Measurements from ENCODE around the gene TMCO4. TPM values are rescaled to one million over a fixed set of nuclear protein-coding genes. Genes with fewer than 3 reads are reported as not detected.

TMCO4 gene
- total RNA-seq, 2 donors from 2014 or later: 9.0 to 10.1 TPM

- DNase-seq: no peak
- intact Hi-C loops (cut with DNase I): loop anchor here in 1 of 2 donors (10.0 kb wide), 1 partner anchor 101 kb away; no protein-coding TSS in a partner anchor
- no peak for ATAC-seq
Measured at GRCh38 chr1:19815801-19816736, 16.4 kb upstream of the TMCO4 start.

DNA sequence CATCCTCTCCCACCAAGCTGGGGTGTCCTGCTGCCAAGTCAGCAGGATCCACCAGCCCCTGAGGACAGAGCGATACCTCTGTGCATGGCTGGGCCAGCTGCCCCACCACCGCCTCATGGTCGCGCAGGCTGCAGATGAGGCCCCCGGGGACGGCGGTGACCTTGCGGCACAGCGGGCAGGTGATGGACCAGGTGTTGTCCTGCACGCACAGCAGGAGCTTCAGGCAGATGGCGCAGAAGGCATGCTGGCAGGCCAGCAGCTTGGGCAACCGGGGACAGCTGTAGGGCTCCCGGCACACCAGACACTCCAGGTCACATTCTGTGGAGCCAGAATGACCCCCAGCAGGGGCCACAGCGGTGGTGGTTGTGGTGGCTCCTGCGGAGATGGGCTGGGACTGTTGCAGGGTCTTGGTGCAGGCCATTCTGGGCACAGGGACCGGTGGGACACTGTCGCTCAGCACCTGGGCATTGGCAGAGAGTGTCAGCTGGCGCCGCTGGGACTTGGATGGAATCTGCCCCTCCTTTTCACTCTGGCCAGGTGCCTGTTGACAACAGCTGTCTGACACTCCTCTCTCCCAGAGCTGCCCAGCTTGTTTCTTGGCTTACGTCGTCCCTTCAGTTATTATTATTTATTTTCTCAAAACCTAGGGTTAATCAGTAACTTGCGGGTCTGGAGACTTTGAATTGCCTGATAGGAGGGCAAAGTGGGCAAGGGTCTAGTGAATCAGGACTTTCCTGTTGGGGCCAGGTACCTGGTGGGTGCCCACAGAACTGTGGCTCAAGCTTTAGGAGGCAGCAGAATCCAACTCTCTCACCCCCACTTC is 15.2 kb upstream of the TMCO4 start, which contains the start of gene RNF186:
Gene RNF186 (minus strand): TSS at position 603 of the 823 bp plus-strand sequence. CDS start 182 bp downstream, at position 421.
- DNase-seq (no peak), ATAC-seq (peak in 1 of 2 donors; percentile 20)
- intact Hi-C loops (cut with DNase I): loop anchor here in 1 of 2 donors (10.0 kb wide), 1 partner anchor 100 kb away; no protein-coding TSS in a partner anchor

DNA sequence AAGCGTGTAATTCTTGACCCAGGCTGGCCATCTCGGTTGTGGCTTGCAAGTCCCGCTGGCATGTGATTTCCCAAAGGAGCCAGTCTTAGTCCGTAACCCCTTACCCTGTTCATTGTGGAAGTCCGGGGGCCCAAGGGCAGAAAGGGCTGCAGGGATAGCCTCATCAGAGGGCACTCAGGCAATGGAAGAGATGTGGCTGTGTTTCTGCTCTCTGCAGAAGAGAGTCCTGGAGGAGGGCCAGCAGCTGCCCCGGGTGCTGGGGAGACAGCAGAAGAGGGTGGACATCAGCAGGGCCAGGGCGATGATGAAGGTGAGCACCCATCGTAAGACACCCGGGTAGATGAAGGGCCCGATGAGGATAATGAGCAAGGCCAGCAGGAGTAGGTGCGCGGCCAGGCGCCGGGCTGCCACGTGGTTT is 14.5 kb upstream of the TMCO4 start:
- DNase-seq: no peak
- ATAC-seq: no peak
- intact Hi-C loops (cut with DNase I): loop anchor here in 1 of 2 donors (10.0 kb wide), 1 partner anchor 99 kb away; no protein-coding TSS in a partner anchor

GRCh38 chr1:19813643-19813960 is 13.9 kb upstream of the TMCO4 start:
- intact Hi-C loops (cut with DNase I): loop anchor here in 1 of 2 donors (10.0 kb wide), 1 partner anchor 99 kb away; no protein-coding TSS in a partner anchor
- DNase-seq: no peak
- ATAC-seq: no peak

DNA sequence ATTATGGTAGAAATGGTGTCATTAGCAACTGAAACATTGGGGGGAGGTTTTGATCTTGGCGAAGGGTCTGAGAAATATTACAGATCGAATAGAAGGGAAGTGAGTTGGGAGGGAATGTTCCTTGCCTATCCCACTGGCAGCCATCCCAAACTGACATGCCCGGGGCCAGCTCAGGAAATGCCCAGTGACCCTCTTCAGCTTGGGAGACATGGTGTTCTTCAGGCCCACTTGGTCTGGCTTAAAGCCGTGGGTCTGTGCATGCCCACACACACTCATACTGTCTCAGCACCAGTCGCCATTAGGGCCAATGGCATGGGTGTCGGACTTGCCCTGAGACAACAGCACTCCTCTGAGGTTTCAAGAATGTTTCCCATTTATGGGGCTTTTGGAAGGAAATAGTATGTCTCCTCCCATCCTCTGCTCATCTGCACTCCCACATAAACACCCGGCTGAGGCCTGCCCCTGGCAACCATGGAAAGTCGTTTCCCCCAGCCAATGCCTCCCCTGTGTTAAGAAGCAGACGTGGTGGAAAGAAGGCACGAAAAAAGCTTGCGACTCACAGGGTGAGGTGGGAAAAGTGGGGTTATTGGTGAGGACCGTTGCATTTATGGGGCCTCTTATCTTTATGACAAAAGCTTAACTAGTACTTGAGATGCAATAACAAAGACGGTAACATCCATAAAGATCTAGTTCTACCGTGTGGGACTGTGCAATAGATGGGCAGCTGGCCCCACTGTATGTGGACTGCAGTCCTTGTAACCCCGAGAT is 13.3 kb upstream of the TMCO4 start:
- intact Hi-C loops (cut with DNase I): loop anchor here in 1 of 2 donors (10.0 kb wide), 1 partner anchor 98 kb away; no protein-coding TSS in a partner anchor
- ATAC-seq (no peak), DNase-seq (no peak)

DNA sequence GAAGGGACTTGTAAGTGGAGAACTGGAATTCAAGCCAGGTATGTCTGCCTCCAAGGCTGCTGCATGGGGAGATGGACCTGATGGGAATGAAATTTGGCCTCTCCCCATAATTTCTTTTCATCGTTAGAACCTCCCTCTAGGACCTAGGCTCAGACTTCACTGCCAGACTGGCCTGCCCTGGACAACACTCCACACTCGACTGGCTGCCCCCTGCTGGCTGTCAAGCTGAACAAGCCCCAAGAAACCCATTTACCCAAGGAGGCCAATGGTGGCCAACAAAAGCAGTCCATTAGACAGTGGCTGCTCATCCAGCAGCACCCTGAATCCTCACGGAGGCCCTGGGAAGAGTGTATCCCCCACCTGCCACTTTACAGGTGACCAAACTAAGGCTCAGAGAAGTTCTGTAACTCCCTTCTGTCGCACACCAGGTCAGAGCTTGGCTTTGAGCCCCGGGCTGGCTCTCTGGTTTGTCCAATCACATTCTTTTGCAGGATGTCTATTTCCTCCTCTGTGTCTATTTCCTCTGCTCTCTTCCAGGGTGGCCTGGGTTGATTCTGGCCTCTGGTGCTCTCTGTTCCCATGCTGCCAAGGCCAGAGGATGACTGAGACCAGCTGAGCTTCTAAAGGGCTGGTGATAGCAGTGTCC is 11.6 kb upstream of the TMCO4 start:
- DNase-seq: peak; percentile 38
- ATAC-seq: peak in 1 of 2 donors; percentile 57
- intact Hi-C loops (cut with DNase I): loop anchor here in 1 of 2 donors (10.0 kb wide), 1 partner anchor 97 kb away; no protein-coding TSS in a partner anchor

GRCh38 chr1:19809044-19809750 is 9.5 kb upstream of the TMCO4 start:
- ATAC-seq (no peak), DNase-seq (no peak)
- intact Hi-C loops (cut with DNase I): no loop called here

DNA sequence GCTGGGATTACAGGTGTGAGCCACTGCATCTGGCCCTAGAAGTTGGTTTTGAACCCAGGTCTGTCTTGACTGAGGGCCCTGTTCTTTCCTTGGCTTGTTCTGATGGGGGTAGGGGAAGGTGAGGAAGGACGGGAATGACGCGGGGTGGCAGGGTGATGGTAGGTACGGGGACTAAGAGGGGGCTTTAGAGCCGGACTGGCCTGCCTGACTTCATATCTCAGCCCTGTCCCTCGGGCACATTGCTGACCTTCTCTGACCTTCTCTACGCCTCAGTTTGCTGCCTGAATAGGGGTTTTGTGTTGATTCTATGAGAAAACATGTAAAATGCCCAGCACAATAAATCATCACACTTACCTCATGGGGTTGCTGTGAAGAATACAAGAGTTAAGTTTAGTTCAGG is 8.6 kb upstream of the TMCO4 start:
- intact Hi-C loops (cut with DNase I): no loop called here
- DNase-seq (no peak), ATAC-seq (no peak)

- DNase-seq: no peak
- peak in 1 of 2 donors; percentile 43 for ATAC-seq
Measured at GRCh38 chr1:19804831-19805251, 5.1 kb upstream of the TMCO4 start.

DNA sequence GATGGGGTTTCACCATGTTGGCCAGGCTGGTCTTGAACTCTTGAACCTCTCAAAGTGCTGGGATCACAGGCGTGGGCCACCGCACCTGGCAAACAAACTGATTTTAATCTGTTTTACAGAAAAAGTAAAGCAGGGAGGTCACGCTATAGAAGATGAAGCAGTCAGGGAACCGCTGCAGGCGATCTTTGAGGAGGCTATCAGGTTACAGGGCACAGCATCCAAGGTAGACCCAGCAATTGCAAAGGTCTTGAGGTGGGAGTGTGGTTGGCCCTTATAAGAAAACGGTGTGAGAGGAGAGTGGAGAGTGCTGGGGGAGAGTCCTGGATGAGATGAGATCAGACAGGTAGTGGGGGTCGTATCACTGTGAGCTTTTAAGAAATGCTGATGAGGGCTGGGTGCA is 2.6 kb upstream of the TMCO4 start:
- DNase-seq: no peak

More at GRCh38 chr1:19804831-19805251, 5.1 kb upstream of the TMCO4 start:
- intact Hi-C loops (cut with DNase I): no loop called here

GRCh38 chr1:19800076-19800804 is 524 bp upstream of the TMCO4 start:
- ATAC-seq (peak; percentile 55 to 56), DNase-seq (peak; percentile 50)
- intact Hi-C loops (cut with DNase I): no loop called here

More for the DNA sequence above, 2.6 kb upstream of the TMCO4 start:
- intact Hi-C loops (cut with DNase I): no loop called here
- no peak for ATAC-seq

DNA sequence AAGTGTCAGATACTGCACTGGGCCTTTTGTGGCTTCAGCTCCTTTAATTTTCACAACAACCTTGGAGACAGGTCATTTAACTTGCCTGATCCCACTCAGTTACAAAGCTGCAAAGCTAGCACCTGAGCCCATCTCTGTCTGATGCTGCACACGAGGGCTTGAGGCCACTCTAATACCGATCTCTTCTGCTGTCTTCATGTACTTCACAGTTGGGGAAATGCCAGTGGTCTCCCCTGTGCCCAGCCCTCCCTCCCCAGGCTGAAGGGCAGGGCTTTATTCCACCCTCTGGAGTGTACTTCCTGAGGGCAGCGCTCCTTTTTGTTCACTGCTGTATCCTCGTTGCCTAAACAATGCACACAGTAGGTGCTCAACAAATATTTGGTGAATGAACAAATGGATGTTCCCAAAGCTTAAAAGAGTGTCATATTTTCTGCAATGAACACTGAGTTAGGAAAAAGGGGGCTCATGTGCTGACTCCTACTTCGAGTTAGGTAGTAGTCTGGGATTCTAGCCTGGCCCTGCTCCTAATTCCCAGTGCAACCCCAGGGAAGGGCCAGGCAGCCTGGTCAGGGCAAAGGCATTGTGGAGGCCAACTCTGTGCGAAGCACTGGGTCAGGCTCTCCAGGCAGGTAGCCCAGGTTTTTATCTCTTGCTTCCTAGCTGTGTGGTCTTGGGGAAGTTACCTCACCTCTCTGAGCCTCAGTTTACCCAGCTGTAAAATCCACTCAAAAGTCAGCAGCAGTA is 1.1 kb downstream of the TMCO4 start:
- peak in 1 of 2 donors; percentile 10 for ATAC-seq
- no peak for DNase-seq
- intact Hi-C loops (cut with DNase I): no loop called here

DNA sequence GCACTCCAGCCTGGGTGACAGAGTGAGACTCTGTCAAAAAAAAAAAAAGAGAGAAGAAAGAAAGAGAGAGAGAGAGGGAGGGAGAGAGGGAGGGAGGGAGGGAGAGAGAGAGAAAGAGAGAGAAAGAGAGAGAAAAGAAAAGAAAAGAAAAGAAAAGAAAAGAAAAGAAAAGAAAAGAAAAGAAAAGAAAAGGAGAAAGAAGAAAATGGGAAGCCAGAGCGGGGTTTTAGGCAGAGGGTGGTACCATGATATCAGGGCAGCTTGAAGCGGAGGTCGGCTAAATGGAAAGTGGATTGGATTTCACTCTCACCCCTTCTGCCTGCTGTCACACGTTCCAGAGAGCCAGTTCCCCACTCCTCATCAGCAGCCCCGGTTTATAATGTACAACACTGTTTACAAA is 1.9 kb downstream of the TMCO4 start:
- DNase-seq: no peak
- no peak for ATAC-seq
- intact Hi-C loops (cut with DNase I): no loop called here

DNA sequence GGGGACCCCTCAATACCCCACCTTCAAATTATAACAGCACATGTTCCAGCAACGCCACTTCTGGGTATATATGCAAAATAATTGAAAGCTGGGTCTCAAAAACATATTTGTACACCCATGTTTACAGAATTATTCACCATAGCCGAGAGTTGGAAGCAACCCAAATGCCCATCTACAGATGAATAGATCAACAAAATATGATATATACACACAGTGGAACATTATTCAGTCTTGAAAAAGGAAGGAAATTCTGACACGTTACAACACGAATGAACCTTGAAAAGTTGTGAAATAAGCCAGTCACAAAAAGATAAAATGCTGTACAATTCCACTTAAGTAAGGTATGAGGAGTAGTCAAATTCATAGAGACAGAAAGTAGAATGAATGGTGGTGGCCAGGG is 5.1 kb downstream of the TMCO4 start:
- DNase-seq: no peak
- intact Hi-C loops (cut with DNase I): no loop called here
- ATAC-seq: no peak

- no peak for ATAC-seq
- intact Hi-C loops (cut with DNase I): no loop called here
- DNase-seq: no peak
Measured at GRCh38 chr1:19793360-19794046, 6.2 kb downstream of the TMCO4 start.
